NCI-H146 treated with DMSO at 0.1 percent for 48 hours (cell line): ENCODE measurements around the gene BATF.

Experiments used
- DNase-seq: peaks from one replicate; lab custom pipeline; 2025; ENCODE audit not compliant: unreplicated experiment; lab: John Stamatoyannopoulos, UW

BATF gene

DNA sequence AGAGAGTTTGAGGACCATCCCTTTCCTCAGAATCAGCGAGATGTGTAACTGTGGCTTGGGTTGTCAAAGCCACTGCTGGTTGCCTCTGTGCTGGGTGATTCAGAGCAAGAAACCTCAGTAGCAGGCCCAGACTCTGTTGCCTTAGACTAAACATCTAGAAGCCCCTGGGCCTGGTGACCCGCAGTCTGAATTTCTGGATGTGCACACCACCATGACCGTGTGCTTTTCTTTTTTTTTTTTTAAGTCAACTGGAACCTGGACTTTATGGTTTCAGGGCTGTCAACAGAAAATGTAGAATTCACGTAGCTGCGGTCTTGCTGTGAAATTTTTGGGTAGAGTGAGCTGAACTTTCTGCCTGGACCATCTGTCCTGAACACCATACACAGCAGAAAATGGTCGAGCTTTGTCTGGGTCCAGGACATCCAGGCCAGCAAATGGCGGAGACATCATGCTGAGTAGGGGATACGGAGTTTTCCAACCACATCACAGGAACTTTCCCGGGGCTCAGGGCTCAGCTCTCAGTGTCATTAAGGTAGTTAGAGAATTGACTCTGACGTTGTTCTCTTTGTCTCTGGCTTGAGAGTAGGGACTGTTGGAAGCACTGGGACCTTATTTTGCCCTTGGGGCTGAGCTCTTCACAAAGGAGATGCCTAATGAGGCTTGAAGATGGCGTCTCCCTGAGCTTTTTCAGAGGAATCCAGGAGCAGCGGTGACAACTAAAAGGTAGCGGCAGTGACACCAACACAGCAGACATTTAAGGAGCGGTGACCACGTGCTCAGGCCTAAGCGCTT, 23.0 kb upstream of the BATF start:
- DNase-seq, result no peak

GRCh38 chr14:75501080-75501479, 21.2 kb upstream of the BATF start:
- no peak for DNase-seq

- DNase-seq, result no peak
Measured at GRCh38 chr14:75504411-75504810, 17.9 kb upstream of the BATF start.

DNA sequence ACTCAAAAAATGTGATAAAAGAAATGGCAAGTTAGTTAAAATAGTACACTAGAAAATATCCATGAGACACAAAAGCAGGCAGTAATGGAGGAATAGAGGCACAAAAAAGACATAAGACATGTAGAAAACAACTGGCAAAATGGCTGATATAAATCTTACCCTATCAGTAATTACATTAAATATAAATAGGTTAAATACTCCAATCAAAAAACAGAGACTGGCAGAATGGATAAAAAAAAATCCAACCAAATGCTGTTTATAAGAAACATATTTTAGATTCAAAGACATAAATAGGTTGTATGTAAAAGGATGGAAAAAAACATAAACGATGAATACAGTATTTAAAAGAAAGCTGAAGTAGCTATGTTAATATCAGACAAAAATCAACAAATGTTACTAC, 15.3 kb upstream of the BATF start:
- DNase-seq, result no peak

GRCh38 chr14:75510547-75510946, 11.7 kb upstream of the BATF start:
- no peak for DNase-seq

GRCh38 chr14:75511201-75511600, 11.1 kb upstream of the BATF start:
- DNase-seq, result no peak

DNA sequence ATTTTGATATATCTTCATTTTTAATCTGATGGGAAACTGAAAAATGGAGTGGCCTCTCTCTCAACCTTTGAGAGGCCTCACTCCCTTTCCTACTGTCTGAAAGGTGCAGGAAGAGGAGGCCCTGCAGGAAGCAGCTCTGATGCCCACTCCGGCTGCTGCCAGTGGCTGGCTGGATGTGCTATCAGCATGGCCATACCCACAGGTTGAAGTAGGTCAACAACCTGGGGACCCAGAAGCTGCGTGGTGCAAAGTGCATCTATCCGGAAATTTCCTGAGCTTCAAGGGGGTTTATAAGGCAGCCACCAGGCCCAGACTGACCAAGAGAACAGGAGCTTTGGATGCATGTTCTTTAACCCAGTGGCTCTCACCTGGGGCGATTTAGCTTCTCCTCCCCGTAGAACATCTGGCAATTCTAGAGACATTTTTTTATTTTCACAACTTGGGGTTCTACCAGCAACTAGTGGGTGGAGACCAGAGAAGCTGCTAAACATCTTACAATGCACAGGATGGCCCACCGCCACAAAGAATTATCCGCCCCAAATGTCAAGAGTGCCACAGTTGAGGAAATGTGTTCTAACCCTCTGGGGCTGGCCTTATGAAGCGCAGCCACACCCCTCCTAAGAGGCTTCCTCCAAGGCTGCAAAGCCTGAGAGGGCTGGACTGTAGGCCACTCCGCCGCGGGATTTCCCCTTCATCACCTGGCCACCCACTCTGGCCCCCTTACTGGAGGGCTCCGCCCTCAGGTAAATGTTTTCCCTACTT, 8.2 kb upstream of the BATF start:
- no peak for DNase-seq

DNA sequence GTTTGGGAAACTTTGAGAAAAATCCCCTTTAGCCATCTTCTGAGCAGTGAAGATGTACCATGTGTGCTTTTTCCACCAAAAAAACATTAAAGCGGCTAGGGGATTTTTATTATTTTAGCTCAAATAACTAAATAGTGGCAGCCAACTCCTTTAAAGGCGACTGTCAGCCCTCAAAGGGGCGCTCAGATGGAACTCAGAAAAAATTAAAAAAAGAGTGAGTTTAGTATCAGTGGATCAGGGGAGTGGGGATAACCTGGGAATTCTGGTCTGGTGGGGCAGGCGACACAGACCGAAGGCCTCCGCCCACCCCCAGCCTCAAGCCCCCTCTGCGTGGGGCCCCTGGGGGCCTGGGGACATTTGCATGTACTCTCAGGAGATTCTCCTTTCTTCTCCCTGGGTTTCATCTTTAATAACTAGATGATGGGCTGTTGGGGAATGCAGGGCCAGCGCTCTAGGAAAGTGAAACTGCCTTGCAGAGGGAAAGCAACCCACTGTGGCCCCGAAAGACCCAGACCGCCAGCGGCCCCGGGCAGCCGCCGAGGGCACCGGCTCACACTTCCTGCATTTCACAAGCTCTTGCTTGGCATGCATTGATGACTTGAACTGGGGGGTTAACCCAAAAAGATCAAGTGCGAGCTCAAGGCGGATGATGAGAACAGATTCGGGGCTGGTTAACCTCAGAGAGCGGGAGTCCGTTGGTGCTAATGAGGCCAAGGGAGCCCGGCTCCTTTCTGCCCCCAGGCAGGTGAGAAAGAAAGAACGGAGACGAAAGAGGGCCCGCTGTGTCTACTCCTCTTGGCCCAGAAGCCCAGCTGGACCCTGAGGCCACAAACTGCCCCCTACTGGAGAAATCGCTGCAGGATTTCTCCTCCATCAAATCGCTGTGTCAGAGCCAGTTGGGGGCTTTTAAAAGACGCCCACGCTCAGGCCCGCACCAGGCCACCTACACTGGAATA, 7.3 kb upstream of the BATF start:
- DNase-seq, result no peak

- DNase-seq, result no peak
Measured at GRCh38 chr14:75515629-75515996, 6.7 kb upstream of the BATF start.

DNA sequence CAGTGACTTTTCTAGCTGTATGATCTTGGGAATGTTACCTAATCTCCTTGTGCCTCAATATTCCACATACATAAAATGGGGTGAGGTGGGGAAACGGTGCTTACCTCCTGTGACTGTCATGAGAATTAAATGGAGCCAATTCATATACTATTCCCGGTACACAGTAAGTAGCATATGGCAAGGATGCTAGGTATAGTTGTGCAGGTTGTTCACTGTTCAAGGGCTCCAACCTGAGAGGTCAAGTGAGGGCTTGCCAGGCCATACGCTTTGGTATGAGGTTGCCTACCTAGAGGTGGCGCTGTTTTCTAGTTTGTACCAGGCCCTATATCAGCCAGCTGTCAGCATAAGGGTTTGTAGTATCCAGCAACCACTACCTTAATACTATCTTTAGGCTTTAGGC, 3.6 kb upstream of the BATF start:
- DNase-seq, result no peak

DNA sequence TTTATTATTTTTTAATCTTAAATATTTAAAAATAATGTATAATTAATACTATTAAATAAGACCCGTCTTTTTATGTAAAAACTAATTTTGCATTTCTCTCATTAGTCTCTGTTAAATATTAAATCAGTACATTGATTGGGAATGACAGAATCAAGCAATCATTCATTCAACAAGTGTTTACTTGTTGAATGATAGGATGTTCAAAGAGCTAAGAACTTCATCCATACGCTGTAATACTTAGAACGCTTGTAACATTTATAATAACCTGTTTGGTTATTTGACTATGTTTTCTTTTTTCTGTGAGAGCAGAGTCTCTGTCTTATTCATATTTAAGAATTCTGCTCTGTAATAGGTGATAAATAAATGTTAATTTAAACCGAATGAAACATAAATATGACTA, 2.9 kb upstream of the BATF start:
- no peak for DNase-seq

- DNase-seq, result no peak
Measured at GRCh38 chr14:75519826-75520728, 2.2 kb upstream of the BATF start.

DNA sequence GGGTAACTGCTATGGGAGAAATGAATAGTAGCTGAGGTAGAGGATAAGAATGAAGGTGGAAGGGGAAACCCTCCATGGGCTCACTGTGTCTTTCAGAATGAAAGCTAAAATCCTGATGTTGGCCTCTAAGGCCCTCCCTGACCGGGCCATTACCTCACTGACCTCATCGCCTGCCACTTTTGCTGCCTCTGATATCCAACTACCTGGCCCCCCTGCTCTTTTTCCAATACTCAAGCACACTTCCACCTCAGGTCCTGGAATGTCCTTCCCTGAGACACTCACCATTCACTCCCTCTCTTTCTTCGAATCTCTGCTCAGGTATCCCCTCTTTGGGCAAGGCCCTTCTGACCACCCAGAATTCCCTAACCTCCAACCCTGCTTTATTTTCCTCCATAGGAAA, 1.4 kb upstream of the BATF start:
- no peak for DNase-seq

- DNase-seq, result no peak
Measured at GRCh38 chr14:75521415-75522199, 662 bp upstream of the BATF start.

GRCh38 chr14:75522983-75523318, 682 bp downstream of the BATF start:
- DNase-seq, result no peak

DNA sequence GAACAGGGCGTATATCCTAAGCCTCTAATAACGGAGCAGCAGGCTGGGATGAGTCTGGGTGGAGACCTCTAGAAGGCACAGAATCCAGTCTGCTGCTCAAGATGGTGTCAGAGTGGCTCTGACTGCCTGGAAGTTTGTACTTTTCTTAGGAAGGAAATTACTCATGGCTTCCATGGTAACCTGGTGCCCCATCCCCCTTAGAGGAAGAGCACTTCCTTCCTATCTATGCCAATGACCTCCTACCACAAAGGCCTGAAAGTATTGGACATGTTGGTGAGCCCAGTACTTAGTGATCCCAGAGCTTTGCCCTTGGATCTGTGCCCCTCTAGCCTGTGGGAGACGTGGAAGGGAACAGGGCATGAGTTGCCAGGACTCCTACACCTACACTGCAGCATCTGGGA, 1.5 kb downstream of the BATF start:
- DNase-seq, result no peak

GRCh38 chr14:75525969-75526368, 3.7 kb downstream of the BATF start:
- no peak for DNase-seq

- DNase-seq, result no peak
Measured at GRCh38 chr14:75527449-75528163, 5.3 kb downstream of the BATF start.

GRCh38 chr14:75531256-75531655, 9.0 kb downstream of the BATF start:
- DNase-seq, result no peak
